B cell (primary cell): ENCODE results near the gene ACTL8.

Experiments used
- EZH2 ChIP-seq: IDR thresholded peaks from 2 replicates; pipeline ENCODE4 v1.6.1; 2012; ENCODE audit warnings: borderline replicate concordance, low read depth, mild to moderate bottlenecking, moderate library complexity, low read length; ENCODE audit not compliant: insufficient read depth, poor library complexity, severe bottlenecking
- TF ChIP-seq, protein P1 (sequence below): fragments of 200-600 bp; IDR thresholded peaks from one replicate; pipeline ENCODE4 v1.8.0; 2022; ENCODE audit warnings: antibody characterized with exemption, mild to moderate bottlenecking

DNA sequence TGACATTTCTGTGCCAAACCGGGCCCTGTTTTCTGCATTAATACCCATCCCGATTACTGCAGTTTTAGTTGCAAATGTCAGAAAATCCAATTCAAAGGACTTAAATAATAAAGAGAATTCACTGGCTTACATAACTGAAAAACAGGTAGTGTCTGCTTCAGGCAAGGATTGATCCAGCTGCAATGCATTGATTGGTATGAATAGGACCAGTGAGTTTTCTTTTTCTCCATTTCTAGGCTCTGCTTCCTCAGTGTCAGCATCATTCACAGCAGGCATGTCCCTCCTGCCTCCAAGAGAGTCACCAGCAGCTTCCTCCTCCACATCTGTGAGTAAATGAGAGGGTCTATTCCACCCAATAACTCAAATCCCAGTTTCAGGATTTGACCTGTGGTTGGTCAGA, 33.7 kb upstream of the ACTL8 start:
- TF ChIP-seq, protein P1, sequence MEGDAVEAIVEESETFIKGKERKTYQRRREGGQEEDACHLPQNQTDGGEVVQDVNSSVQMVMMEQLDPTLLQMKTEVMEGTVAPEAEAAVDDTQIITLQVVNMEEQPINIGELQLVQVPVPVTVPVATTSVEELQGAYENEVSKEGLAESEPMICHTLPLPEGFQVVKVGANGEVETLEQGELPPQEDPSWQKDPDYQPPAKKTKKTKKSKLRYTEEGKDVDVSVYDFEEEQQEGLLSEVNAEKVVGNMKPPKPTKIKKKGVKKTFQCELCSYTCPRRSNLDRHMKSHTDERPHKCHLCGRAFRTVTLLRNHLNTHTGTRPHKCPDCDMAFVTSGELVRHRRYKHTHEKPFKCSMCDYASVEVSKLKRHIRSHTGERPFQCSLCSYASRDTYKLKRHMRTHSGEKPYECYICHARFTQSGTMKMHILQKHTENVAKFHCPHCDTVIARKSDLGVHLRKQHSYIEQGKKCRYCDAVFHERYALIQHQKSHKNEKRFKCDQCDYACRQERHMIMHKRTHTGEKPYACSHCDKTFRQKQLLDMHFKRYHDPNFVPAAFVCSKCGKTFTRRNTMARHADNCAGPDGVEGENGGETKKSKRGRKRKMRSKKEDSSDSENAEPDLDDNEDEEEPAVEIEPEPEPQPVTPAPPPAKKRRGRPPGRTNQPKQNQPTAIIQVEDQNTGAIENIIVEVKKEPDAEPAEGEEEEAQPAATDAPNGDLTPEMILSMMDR: no peak
- TF ChIP-seq EZH2: no peak
